KMS-11 (cell line): ENCODE results near the gene LANCL2.

Experiments used
- H2AFZ ChIP-seq: fragments of 200-600 bp; sonication (generic); 2 replicates; pipeline ENCODE4 v1.6.1; 2016; ENCODE audit warnings: antibody characterized with exemption, mixed run types, low read depth
- H3K27ac ChIP-seq: fragments of 200-600 bp; sonication (generic); 2 replicates; pipeline ENCODE4 v1.6.1; 2016; ENCODE audit warnings: mild to moderate bottlenecking, mixed run types
- H3K27me3 ChIP-seq: fragments of 200-600 bp; sonication (generic); 2 replicates; pipeline ENCODE4 v1.6.1; 2017; ENCODE audit warnings: mild to moderate bottlenecking, low read depth, mixed run types, moderate library complexity; ENCODE audit not compliant: insufficient read depth
- H3K36me3 ChIP-seq: fragments of 200-600 bp; sonication (generic); 2 replicates; pipeline ENCODE4 v1.6.1; 2017; ENCODE audit warnings: mild to moderate bottlenecking, mixed run types; ENCODE audit not compliant: insufficient read depth
- H3K4me1 ChIP-seq: fragments of 200-600 bp; sonication (generic); 2 replicates; pipeline ENCODE4 v1.6.1; 2016; ENCODE audit warnings: mild to moderate bottlenecking, low read depth, mixed run types; ENCODE audit not compliant: poor library complexity, severe bottlenecking
- H3K4me2 ChIP-seq: fragments of 200-600 bp; sonication (generic); 2 replicates; pipeline ENCODE4 v1.7.0; 2016; ENCODE audit warnings: mild to moderate bottlenecking, mixed run types
- H3K4me3 ChIP-seq: fragments of 200-600 bp; sonication (generic); IDR thresholded peaks from 2 replicates; pipeline ENCODE4 v1.6.1; 2017; ENCODE audit warnings: low read depth, low read length, mixed read lengths; ENCODE audit not compliant: insufficient read depth
- H3K79me2 ChIP-seq: fragments of 200-600 bp; sonication (generic); 2 replicates; pipeline ENCODE4 v1.6.1; 2016; ENCODE audit warnings: low read depth, mixed run types; ENCODE audit not compliant: insufficient read depth
- H3K9ac ChIP-seq: fragments of 200-600 bp; sonication (generic); 2 replicates; pipeline ENCODE4 v1.6.1; 2016; ENCODE audit warnings: mild to moderate bottlenecking, mixed run types
- H4K20me1 ChIP-seq: fragments of 200-600 bp; sonication (generic); 2 replicates; pipeline ENCODE4 v1.6.1; 2016; ENCODE audit warnings: mild to moderate bottlenecking, mixed run types; ENCODE audit not compliant: insufficient read depth
- CTCF ChIP-seq: fragments of 200-600 bp; sonication (generic); conservative IDR thresholded peaks from 2 replicates; pipeline ENCODE4 v1.6.1; 2017; ENCODE audit warnings: low read depth, mild to moderate bottlenecking, antibody characterized with exemption, low read length, moderate library complexity, mixed read lengths

The LANCL2 gene

DNA sequence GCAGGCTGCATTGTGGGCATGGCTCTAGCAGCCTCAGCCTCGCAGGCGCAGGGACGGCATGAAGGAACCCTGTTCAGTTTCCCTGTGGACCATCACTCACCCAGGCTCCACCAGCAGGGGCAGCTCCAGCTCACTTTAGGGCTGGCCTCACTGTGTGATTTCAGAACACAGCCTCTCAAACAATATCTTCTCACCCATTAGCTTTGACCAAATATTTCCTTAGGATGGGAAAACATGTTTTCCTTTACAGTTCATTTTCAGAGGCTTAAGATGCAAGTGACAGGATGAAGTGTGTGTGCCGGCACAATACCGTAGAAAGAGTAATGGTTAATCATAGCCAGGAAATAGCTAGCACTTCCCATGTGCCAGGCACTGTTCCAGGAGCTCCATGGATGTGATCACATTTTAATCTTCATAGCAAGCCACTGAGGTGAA lies 58.2 kb downstream of the LANCL2 start:
- TF ChIP-seq CTCF = no peak
- Histone ChIP-seq H3K27me3 (no peaks in the 10 kb centered on the region), H3K27ac (no peak overlapping the region), H2AFZ (no peak overlapping the region), H4K20me1 (no peaks in the 10 kb centered on the region), H3K4me3 (no peak overlapping the region), H3K4me2 (no peak overlapping the region), H3K4me1 (peaks cover 4% of the 10 kb centered on the region), H3K36me3 (no peaks in the 10 kb centered on the region), H3K79me2 (no peaks in the 10 kb centered on the region), H3K9ac (no peak overlapping the region)

DNA sequence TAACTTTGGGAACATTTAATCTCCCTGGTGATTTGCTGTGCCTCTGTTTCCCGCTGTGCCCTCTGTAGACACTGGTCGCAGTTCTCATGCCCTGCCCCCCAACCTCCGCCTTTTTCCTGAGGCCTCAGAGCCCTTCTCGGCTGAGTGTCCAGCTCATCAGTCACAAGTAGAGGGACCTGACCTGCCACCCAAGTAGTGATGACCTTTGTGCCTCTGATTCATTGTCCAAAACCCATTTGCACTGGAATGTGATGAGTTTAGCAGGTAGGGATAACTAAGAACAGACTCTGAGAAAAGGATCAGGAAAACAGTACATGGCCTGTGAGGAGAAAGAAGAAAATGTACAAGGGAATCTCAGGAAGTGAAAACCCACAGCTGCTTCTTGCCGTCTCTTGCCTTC lies 58.8 kb downstream of the LANCL2 start:
- Histone ChIP-seq H4K20me1 (no peaks in the 10 kb centered on the region), H3K36me3 (no peaks in the 10 kb centered on the region), H3K27ac (no peak overlapping the region), H3K4me1 (peaks cover 4% of the 10 kb centered on the region), H3K9ac (no peak overlapping the region), H3K27me3 (no peaks in the 10 kb centered on the region), H3K4me3 (no peak overlapping the region), H3K4me2 (no peak overlapping the region), H2AFZ (no peak overlapping the region), H3K79me2 (no peaks in the 10 kb centered on the region)
- TF ChIP-seq CTCF = no peak

DNA sequence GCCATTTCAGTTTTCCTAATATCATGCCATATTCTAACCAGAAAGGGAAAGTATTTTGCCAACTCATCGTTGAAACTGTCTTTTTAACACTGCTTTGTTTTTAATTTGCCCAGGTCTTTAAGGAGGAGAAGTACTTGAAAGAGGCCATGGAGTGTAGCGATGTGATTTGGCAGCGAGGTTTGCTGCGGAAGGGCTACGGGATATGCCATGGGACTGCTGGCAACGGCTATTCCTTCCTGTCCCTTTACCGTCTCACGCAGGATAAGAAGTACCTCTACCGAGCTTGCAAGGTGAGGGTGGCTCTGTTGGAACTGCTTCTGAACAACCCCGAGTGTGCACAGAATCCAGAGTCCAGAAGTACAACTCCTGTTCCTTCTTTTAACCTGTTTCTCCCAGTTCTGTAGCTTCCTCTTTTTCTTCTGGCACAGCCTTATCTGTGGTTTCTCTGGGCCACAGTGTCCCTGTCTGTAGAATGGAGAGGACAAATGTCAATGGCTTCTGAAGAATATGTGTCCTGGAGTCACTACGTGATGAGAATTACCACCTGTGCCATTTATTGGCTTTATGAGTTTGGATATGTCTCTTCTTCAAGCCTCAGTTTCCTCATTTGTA lies 60.1 kb downstream of the LANCL2 start:
- no peaks in the 10 kb centered on the region for H3K36me3 ChIP-seq
- H3K27ac ChIP-seq = no peak overlapping the region
- no peak overlapping the region for H3K9ac ChIP-seq
- H2AFZ ChIP-seq = no peak overlapping the region
- TF ChIP-seq CTCF = no peak
- H3K4me3 ChIP-seq = no peak overlapping the region
- no peaks in the 10 kb centered on the region for H4K20me1 ChIP-seq
- no peak overlapping the region for H3K4me2 ChIP-seq
- no peaks in the 10 kb centered on the region for H3K27me3 ChIP-seq
- peaks cover 4% of the 10 kb centered on the region for H3K4me1 ChIP-seq
- no peaks in the 10 kb centered on the region for H3K79me2 ChIP-seq

DNA sequence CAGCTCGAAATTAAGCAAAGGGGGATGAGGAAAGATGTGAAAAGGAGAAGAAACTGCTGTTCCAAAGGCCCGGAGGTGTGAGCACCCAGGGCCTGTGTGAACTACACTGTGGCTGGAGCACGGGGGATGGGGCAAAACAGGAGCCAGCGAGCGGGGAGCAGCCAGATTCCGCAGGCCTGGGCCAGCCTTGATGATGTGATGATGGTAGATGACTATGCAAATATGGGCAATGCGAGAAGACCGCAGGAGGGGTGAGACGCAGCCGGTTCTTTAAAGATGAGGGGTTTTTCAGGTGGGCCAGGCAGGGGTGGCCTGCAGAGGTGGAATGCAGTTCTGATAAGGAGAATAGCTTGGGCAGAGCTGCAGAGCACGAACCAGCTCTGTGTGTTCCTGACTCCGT lies 61.5 kb downstream of the LANCL2 start:
- H3K4me2 ChIP-seq = no peak overlapping the region
- H3K9ac ChIP-seq = no peak overlapping the region
- no peaks in the 10 kb centered on the region for H4K20me1 ChIP-seq
- H3K36me3 ChIP-seq = no peaks in the 10 kb centered on the region
- H2AFZ ChIP-seq = no peak overlapping the region
- H3K27me3 ChIP-seq = no peaks in the 10 kb centered on the region
- no peak overlapping the region for H3K27ac ChIP-seq
- H3K4me3 ChIP-seq = no peak overlapping the region
- TF ChIP-seq CTCF = no peak
- no peaks in the 10 kb centered on the region for H3K4me1 ChIP-seq
- no peaks in the 10 kb centered on the region for H3K79me2 ChIP-seq
